NT2/D1 (cell line): ENCODE data around the gene ARL10.

Experiments used
- SUZ12 ChIP-seq: IDR thresholded peaks from 2 replicates; pipeline ENCODE4 v1.6.1; 2011; ENCODE audit not compliant: insufficient read length, insufficient read depth; ENCODE audit errors: extremely low read depth
- YY1 ChIP-seq: IDR thresholded peaks from 2 replicates; pipeline ENCODE4 v1.6.1; 2011; ENCODE audit not compliant: insufficient read length, insufficient read depth
- ZNF274 ChIP-seq: IDR thresholded peaks from 2 replicates; pipeline ENCODE4 v1.6.1; 2011; ENCODE audit warnings: mild to moderate bottlenecking, low read depth, low read length

GRCh38 chr5:176353533-176353932 lies 11.8 kb upstream of the ARL10 start:
- TF ChIP-seq YY1 (no peak), ZNF274 (no peak), SUZ12 (no peak)
